GM18870 (cell line): ENCODE measurements around the gene TGM4.

Experiments
- ATAC-seq: cut with Tn5 transposase; IDR thresholded peaks from one replicate; pipeline ENCODE4 v1.9.1; 2021; ENCODE audit warnings: moderate library complexity; ENCODE audit not compliant: unreplicated experiment

Gene TGM4

GRCh38 chr3:44950275-44950734 lies 75.9 kb downstream of the TGM4 start:
- no peak for ATAC-seq

GRCh38 chr3:44952689-44953088 lies 78.3 kb downstream of the TGM4 start:
- ATAC-seq: no peak

GRCh38 chr3:44954304-44954703 lies 79.9 kb downstream of the TGM4 start:
- no peak for ATAC-seq

GRCh38 chr3:44954962-44955361 lies 80.6 kb downstream of the TGM4 start:
- ATAC-seq: no peak

GRCh38 chr3:44955917-44956316 lies 81.5 kb downstream of the TGM4 start:
- ATAC-seq: no peak

- no peak for ATAC-seq
These were observed 83.6 kb downstream of the TGM4 start for GRCh38 chr3:44957986-44958385.

- no peak for ATAC-seq
These were observed 84.0 kb downstream of the TGM4 start for GRCh38 chr3:44958386-44958785.

GRCh38 chr3:44960387-44961026 lies 86.1 kb downstream of the TGM4 start:
- ATAC-seq: no peak

- ATAC-seq: no peak
These were observed 87.5 kb downstream of the TGM4 start for GRCh38 chr3:44961888-44962287.

GRCh38 chr3:44962621-44963393 lies 88.4 kb downstream of the TGM4 start:
- no peak for ATAC-seq

GRCh38 chr3:44963571-44964325 lies 89.3 kb downstream of the TGM4 start:
- ATAC-seq: no peak
